Heart right ventricle (tissue), 16 donors: ENCODE measurements around the gene C5orf15. TPM values are rescaled to one million over a fixed set of nuclear protein-coding genes. Genes with fewer than 3 reads are reported as not detected.

Source experiments
- ATAC-seq, 8 donors: fragments of 200-7000 bp; cut with Tn5 transposase; one replicate each; pipeline ENCODE4 v1.9.1; 2020; ENCODE audit warnings: mild to moderate bottlenecking in 8 of 8, moderate library complexity in 8 of 8, moderate number of reproducible peaks in 1 of 8
- DNase-seq, 2 donors: peaks; one replicate each; pipeline ENCODE4 v3.0.0-alpha.2; 2020
- H3K27ac ChIP-seq, 10 donors: fragments of 200-600 bp; sonication (generic) in 2 of 10; one replicate each; pipeline versions ENCODE4 v1.5.0 to v1.8.0; 2020 to 2022; ENCODE audit warnings: mild to moderate bottlenecking in 3 of 10
- H3K27me3 ChIP-seq, 7 donors: fragments of 200-600 bp; one replicate each; pipeline ENCODE4 v1.8.0; 2021 to 2022; ENCODE audit warnings: mild to moderate bottlenecking in 2 of 7
- H3K36me3 ChIP-seq, 9 donors: fragments of 200-600 bp; sonication (generic) in 1 of 9; one replicate each; pipeline versions ENCODE4 v1.5.0 to v1.8.0; 2020 to 2022; ENCODE audit warnings: mild to moderate bottlenecking in 2 of 9
- H3K4me1 ChIP-seq, 9 donors: fragments of 200-600 bp; sonication (generic) in 1 of 9; one replicate each; pipeline versions ENCODE4 v1.5.0 to v1.8.0; 2020 to 2022; ENCODE audit warnings: mild to moderate bottlenecking in 4 of 9
- H3K4me3 ChIP-seq, 10 donors: fragments of 200-600 bp; sonication (generic) in 2 of 10; one replicate each; pipeline versions ENCODE4 v1.5.0 to v1.8.0; 2020 to 2022; ENCODE audit warnings: mild to moderate bottlenecking in 7 of 10, moderate library complexity in 2 of 10
- H3K9me3 ChIP-seq, 11 donors: fragments of 200-600 bp in 10 of 11; sonication (generic) in 2 of 11; one replicate each; pipeline versions ENCODE4 v1.5.0 to v1.8.0; 2013 to 2022; ENCODE audit warnings: mild to moderate bottlenecking in 2 of 11, control low read depth in 1 of 11, moderate library complexity in 1 of 11
- CTCF ChIP-seq, 9 donors: fragments of 200-600 bp; sonication (generic) in 2 of 9; IDR thresholded peaks; one replicate each; pipeline versions ENCODE4 v1.5.0 to v1.8.0; 2021 to 2022; ENCODE audit warnings: antibody characterized with exemption in 9 of 9, mild to moderate bottlenecking in 5 of 9, moderate library complexity in 1 of 9
- WGBS, 2 donors: extraction: QIAGEN DNeasy Blood & Tissue Kit; methylation state at CpG; one replicate each; pipeline ENCODE4 v1.1.7; 2013; ENCODE audit warnings: inconsistent platforms in 1 of 2; 5-methylcytosine and 5-hydroxymethylcytosine counted together
- intact Hi-C, 10 donors: fragments of 100-400 bp; cut with DNase I; formaldehyde crosslinking; loops; one replicate each; pipeline versions ENCODE4 v1.11.1 to v1.14.2; 2022
- polyA plus RNA-seq, 2 donors: library from polyadenylated mRNA; stranded (reverse); fragments of 200-250 nt; gene quantifications; one replicate each; pipeline ENCODE4 v1.2.3, GENCODE V29; 2013
- total RNA-seq, 10 donors: library from RNA; stranded (reverse); fragmentation: NEBNext Ultra II Directional in 3 of 10; extraction: Animal tissue kit (Norgen Biotek cat#: 25700) in 3 of 10; gene quantifications; one replicate each; pipeline versions ENCODE4 v1.2.1 to v1.2.4, GENCODE V29; 2021 to 2023
- donor health status: Arrhythmogenic right ventricular cardiomyopathy.
- donor health status: ischemic (EF 13 %, LVEDD 7.1; RV severe dilation, severe dysfunction).
- donor health status: healthy with polysubstance abuse.
- donor health status: DM: no; HTN: yes; CAD: no.
- donor health status: DM: no; HTN: no; CAD: no.
- donor health status: ischemic (EF 25% LVEDD 6.9; RV normal size, moderate dysfunction).
- donor health status: ischemic (EF 25% LVEDD 5.7; RV mildly dilated, moderate dysfunction).
- donor health status: healthy.
- donor health status: DM: yes; HTN: yes; CAD: no.
- donor health status: Ischemic cardiomyopathy.
- donor health status: ischemic (EF 35%, LVEDD 5.7; RV mildly dilated, moderate dysfunction).
- donor health status: nonischemic (EF 11% LVEDD 7.7; RV severe dilation, severe dysfunction).
- donor health status: DM: yes; HTN: yes; CAD: no.
- donor health status: PGD.
- donor health status: ischemic (EF 29% LVEDD 5.4; RV normal size, mild dysfunction).
- donor health status: nonischemic (EF 23%, LVEDD 6.1; RV moderate dilation, normal function).

Gene C5orf15
- total and polyA plus RNA-seq, 12 donors = 22.2 to 55.3 (median 33.9) TPM

DNA sequence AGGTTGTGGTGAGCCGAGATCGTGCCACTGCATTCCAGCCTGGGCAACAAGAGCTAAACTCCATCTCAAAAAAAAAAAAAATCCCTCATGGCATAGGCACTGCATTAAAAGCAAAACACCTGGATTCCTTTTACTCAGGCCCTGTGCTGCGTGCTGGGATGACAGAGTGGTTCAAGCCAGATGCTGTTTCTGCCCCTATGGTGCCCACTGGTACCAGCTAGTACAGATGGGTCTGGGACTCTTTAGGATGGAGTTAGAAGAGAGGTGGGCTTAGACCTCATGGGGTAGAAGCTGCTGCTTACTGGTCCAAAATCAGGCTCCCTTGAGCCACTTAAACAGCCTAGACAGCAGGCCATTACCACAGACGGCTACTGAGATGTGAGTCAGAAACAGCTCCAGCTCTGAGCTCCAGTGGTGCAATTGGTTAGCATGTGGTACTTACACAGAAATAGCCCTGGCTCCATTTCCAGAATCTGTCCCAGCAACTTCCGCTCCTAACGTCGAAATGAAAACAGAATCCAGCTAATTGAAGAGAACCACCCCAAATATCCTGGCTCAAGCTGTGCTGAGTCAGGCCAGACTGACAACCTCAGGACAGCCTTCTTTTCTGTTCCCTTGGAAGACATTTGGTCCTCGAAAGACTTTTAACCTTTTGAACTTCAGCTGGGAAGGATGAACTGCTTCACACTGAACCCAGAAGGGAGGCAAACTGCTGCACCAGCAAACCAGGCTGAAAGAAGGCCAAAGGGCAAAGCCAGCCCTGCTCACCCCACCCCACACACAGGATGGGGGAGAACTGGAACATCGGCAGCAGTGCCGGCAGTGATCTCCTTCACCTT lies 15.5 kb downstream of the C5orf15 start:
- peak overlapping the region in 4 of 10 donors; percentile 1 to 28 (median 8) for H3K4me3 ChIP-seq

GRCh38 chr5:133950821-133951612 lies 17.4 kb downstream of the C5orf15 start:
- peaks cover 9 to 39% (median 32%) of the 10 kb centered on the region in 9 donors for H3K4me1 ChIP-seq
- DNase-seq = peak in 1 of 2 donors; percentile 48
- TF ChIP-seq CTCF (IDR thresholded peaks at IDR 0.05) = no peak
- 64 to 72% methylated on average over 7 of the region's 7 CpGs for WGBS, 2 donors
- no peak overlapping the region for H3K4me3 ChIP-seq
- peak; percentile 35 to 80 (median 65) for ATAC-seq
- H3K27me3 ChIP-seq = no peaks in the 10 kb centered on the region
- H3K36me3 ChIP-seq = peaks cover 0 to 22% (median 0%) of the 10 kb centered on the region in 9 donors
- H3K9me3 ChIP-seq = no peaks in the 10 kb centered on the region
- intact Hi-C loops = no loop called here
- peak overlapping the region; percentile 17 to 87 (median 83) for H3K27ac ChIP-seq

More for the DNA sequence above, 15.5 kb downstream of the C5orf15 start:
- Histone ChIP-seq H3K36me3 (peaks cover 0 to 41% (median 0%) of the 10 kb centered on the region in 9 donors), H3K9me3 (no peaks in the 10 kb centered on the region), H3K27me3 (no peaks in the 10 kb centered on the region), H3K27ac (peak overlapping the region; percentile 55 to 87 (median 83)), H3K4me1 (peaks cover 9 to 51% (median 44%) of the 10 kb centered on the region in 9 donors)
- TF ChIP-seq CTCF (IDR thresholded peaks at IDR 0.05) = no peak
- intact Hi-C loops = no loop called here
- DNase-seq (peak in 1 of 2 donors; percentile 82), ATAC-seq (peak; percentile 81 to 96 (median 91))
- 39 to 45% methylated on average over 10 of the region's 10 CpGs for WGBS, 2 donors

- H3K9me3 ChIP-seq = no peaks in the 10 kb centered on the region
- H3K4me1 ChIP-seq = peaks cover 9 to 38% (median 31%) of the 10 kb centered on the region in 9 donors
- no peak for TF ChIP-seq CTCF (IDR thresholded peaks at IDR 0.05)
- ATAC-seq (no peak), DNase-seq (no peak)
- H3K36me3 ChIP-seq = no peaks in the 10 kb centered on the region
- intact Hi-C loops = loop anchor here in 3 of 10 donors (10.0 kb wide), 2 partner anchors 524 to 834 kb away; no protein-coding TSS in a partner anchor
- no peaks in the 10 kb centered on the region for H3K27me3 ChIP-seq
- no peak overlapping the region for H3K4me3 ChIP-seq
- no peak overlapping the region for H3K27ac ChIP-seq
Observed at GRCh38 chr5:133948721-133949120, 19.7 kb downstream of the C5orf15 start.

DNA sequence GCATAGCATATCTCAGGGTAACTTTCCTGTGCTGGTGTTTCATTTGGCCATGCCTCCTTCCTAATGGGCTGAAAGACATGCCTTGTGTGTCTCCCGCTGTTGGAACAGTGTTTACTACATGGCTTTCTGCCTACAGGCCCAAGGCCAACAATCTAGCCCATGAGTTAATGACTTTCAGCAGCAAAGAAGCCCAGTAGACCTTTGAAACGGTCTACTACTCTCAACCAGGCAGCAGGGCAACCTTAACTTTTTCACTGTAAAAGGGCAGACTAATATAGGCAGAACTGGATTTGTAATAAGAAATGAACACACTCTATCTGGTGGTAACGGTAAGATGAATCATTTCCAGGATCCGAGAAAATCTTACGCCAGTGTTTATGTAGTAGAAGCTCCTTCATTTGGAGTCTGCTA lies 21.0 kb downstream of the C5orf15 start:
- no peaks in the 10 kb centered on the region for H3K36me3 ChIP-seq
- WGBS, 2 donors = 71 to 78% methylated on average over 5 of the region's 5 CpGs
- no peak overlapping the region for H3K27ac ChIP-seq
- H3K27me3 ChIP-seq = no peaks in the 10 kb centered on the region
- ATAC-seq = peak in 2 of 8 donors; percentile 15 to 28
- intact Hi-C loops = loop anchor here in 3 of 10 donors (10.0 kb wide), 2 partner anchors 523 to 833 kb away; no protein-coding TSS in a partner anchor
- H3K4me1 ChIP-seq = peaks cover 3 to 30% (median 20%) of the 10 kb centered on the region in 9 donors
- no peak for DNase-seq
- no peak overlapping the region for H3K4me3 ChIP-seq
- H3K9me3 ChIP-seq = no peaks in the 10 kb centered on the region
- no peak for TF ChIP-seq CTCF (IDR thresholded peaks at IDR 0.05)
